Right lobe of liver (tissue), 6 donors: ENCODE measurements around the gene EPHA1. TPM values are rescaled to one million over a fixed set of nuclear protein-coding genes. Genes with fewer than 3 reads are reported as not detected.

Experiments used
- ATAC-seq, 4 donors: fragments of 200-7000 bp; cut with Tn5 transposase; one replicate each; pipeline ENCODE4 v1.9.1; 2020; ENCODE audit warnings: mild to moderate bottlenecking in 4 of 4, moderate library complexity in 4 of 4
- DNase-seq, 3 donors: peaks; one replicate each; pipeline ENCODE4 v3.0.0-alpha.2; 2020
- H3K27ac ChIP-seq, 3 donors: fragments of 200-600 bp; one replicate each; pipeline ENCODE4 v1.8.0; 2022
- H3K27me3 ChIP-seq, 2 donors: fragments of 200-600 bp; one replicate each; pipeline ENCODE4 v1.8.0; 2022
- H3K36me3 ChIP-seq, 4 donors: fragments of 200-600 bp; sonication (generic) in 1 of 4; one replicate each; pipeline versions ENCODE4 v1.5.1 to v1.8.0; 2017 to 2022; ENCODE audit warnings: control low read depth in 1 of 4
- H3K4me1 ChIP-seq, 4 donors: fragments of 200-600 bp; sonication (generic) in 1 of 4; one replicate each; pipeline versions ENCODE4 v1.5.1 to v1.8.0; 2017 to 2022; ENCODE audit warnings: control low read depth in 1 of 4
- H3K4me3 ChIP-seq, 3 donors: fragments of 200-600 bp; one replicate each; pipeline ENCODE4 v1.8.0; 2022
- H3K9me3 ChIP-seq, 4 donors: fragments of 200-600 bp; sonication (generic) in 1 of 4; one replicate each; pipeline versions ENCODE4 v1.5.1 to v1.8.0; 2017 to 2022; ENCODE audit warnings: control low read depth in 1 of 4
- CTCF ChIP-seq, 4 donors: fragments of 200-600 bp in 3 of 4; fragments of 450-650 bp in 1 of 4; IDR thresholded peaks; one replicate each; pipeline versions ENCODE4 v1.5.1 to v1.8.0; 2016 to 2022; ENCODE audit warnings: antibody characterized with exemption in 4 of 4, mild to moderate bottlenecking in 2 of 4
- POLR2A ChIP-seq: fragments of 450-650 bp; IDR thresholded peaks from one replicate; pipeline ENCODE4 v1.6.1; 2017; ENCODE audit warnings: antibody characterized with exemption, mild to moderate bottlenecking
- WGBS: methylation state at CpG from one replicate; pipeline ENCODE4 v1.1.6; 2018; ENCODE audit warnings: low coverage, low lambda C conversion rate; ENCODE audit not compliant: insufficient coverage; ENCODE audit errors: missing lambda C conversion rate; 5-methylcytosine and 5-hydroxymethylcytosine counted together
- intact Hi-C, 2 donors: fragments of 100-400 bp; cut with DNase I; formaldehyde crosslinking; loops; one replicate each; pipeline versions ENCODE4 v1.11.2 to v1.14.1; 2022
- total RNA-seq, 6 experiments: library from RNA; depleted of rRNA in 2 of 6; stranded (reverse); fragments of >200 nt in 2 of 6; fragmentation: NEBNext Ultra II Directional in 3 of 6; extraction: Animal tissue kit (Norgen Biotek cat#: 25700) in 3 of 6; gene quantifications; one replicate each; pipeline versions ENCODE4 v1.1.0 to v1.2.4, GENCODE V29; 2016 to 2023
- donor health status: DM: no; HTN: yes; CAD: no.
- donor health status: DM: no; HTN: no; CAD: no.
- donor health status: DM: no; HTN: no; CAD: no.
- donor health status: DM: no; HTN: yes; CAD: no.
- donor health status: DM: no; HTN: yes; CAD: no.

The EPHA1 gene
- total RNA-seq, 6 experiments from 2014 or later: 12.6 to 41.3 (median 16.5) TPM

- Histone ChIP-seq H3K27me3 (no peaks in the 10 kb centered on the region), H3K4me1 (peaks cover 0 to 8% (median 0%) of the 10 kb centered on the region in 4 donors), H3K36me3 (no peaks in the 10 kb centered on the region), H3K9me3 (no peaks in the 10 kb centered on the region), H3K4me3 (no peak overlapping the region), H3K27ac (no peak overlapping the region)
- no peak for TF ChIP-seq POLR2A
- no peak for DNase-seq
- peak; percentile 35 to 77 (median 59) for ATAC-seq
- 21% methylated on average over 4 of the region's 4 CpGs for WGBS
- intact Hi-C loops: loop anchor here (5.0 to 10.0 kb wide), 2 partner anchors 95 to 98 kb away; no protein-coding TSS in a partner anchor
Observed at GRCh38 chr7:143419880-143420279, 11.2 kb upstream of the EPHA1 start.

GRCh38 chr7:143418681-143419458, 10.2 kb upstream of the EPHA1 start:
- no peaks in the 10 kb centered on the region for H3K9me3 ChIP-seq
- no peaks in the 10 kb centered on the region for H3K27me3 ChIP-seq
- TF ChIP-seq POLR2A (no peak), CTCF (IDR thresholded peaks at IDR 0.05) (no peak)
- H3K36me3 ChIP-seq: no peaks in the 10 kb centered on the region
- H3K4me1 ChIP-seq: peaks cover 0 to 8% (median 0%) of the 10 kb centered on the region in 4 donors
- H3K4me3 ChIP-seq: no peak overlapping the region
- WGBS: 87% methylated on average over 11 of the region's 11 CpGs
- intact Hi-C loops: loop anchor here (5.0 to 10.0 kb wide), 2 partner anchors 94 to 97 kb away; no protein-coding TSS in a partner anchor
- no peak for DNase-seq
- ATAC-seq: no peak
- no peak overlapping the region for H3K27ac ChIP-seq

- no peaks in the 10 kb centered on the region for H3K36me3 ChIP-seq
- TF ChIP-seq CTCF (IDR thresholded peaks at IDR 0.05): no peak
- no peak for TF ChIP-seq POLR2A
- no peaks in the 10 kb centered on the region for H3K27me3 ChIP-seq
- intact Hi-C loops: loop anchor here (5.0 to 10.0 kb wide), 2 partner anchors 93 to 96 kb away; no protein-coding TSS in a partner anchor
- no peak overlapping the region for H3K4me3 ChIP-seq
- no peak for DNase-seq
- no peak overlapping the region for H3K27ac ChIP-seq
- ATAC-seq: no peak
- H3K4me1 ChIP-seq: peaks cover 0 to 8% (median 0%) of the 10 kb centered on the region in 4 donors
- no peaks in the 10 kb centered on the region for H3K9me3 ChIP-seq
- WGBS: 25% methylated on average over 1 of the region's 1 CpG
Observed at GRCh38 chr7:143417734-143418383, 9.2 kb upstream of the EPHA1 start.

GRCh38 chr7:143416565-143417149, 8.0 kb upstream of the EPHA1 start:
- Histone ChIP-seq H3K36me3 (no peaks in the 10 kb centered on the region), H3K4me3 (no peak overlapping the region), H3K27ac (no peak overlapping the region), H3K4me1 (peaks cover 0 to 8% (median 0%) of the 10 kb centered on the region in 4 donors), H3K9me3 (no peaks in the 10 kb centered on the region), H3K27me3 (no peaks in the 10 kb centered on the region)
- 0% methylated on average over 3 of the region's 3 CpGs for WGBS
- no peak for DNase-seq
- no peak for TF ChIP-seq POLR2A
- peak; percentile 77 to 83 (median 79) for TF ChIP-seq CTCF (IDR thresholded peaks at IDR 0.05)
- intact Hi-C loops: loop anchor here (5.0 to 10.0 kb wide), 2 partner anchors 92 to 94 kb away; no protein-coding TSS in a partner anchor
- ATAC-seq: peak; percentile 72 to 88 (median 80)
